H9 (cell line): Measurements from ENCODE around the gene RNF186. TPM values are rescaled to one million over a fixed set of nuclear protein-coding genes. Genes with fewer than 3 reads are reported as not detected.

ENCODE experiments used
- DNase-seq: peaks from one replicate; pipeline ENCODE4 v3.0.0-alpha.2; 2017
- H2AFZ ChIP-seq: one replicate; pipeline ENCODE4 v1.6.1; 2013; ENCODE audit warnings: mild to moderate bottlenecking, low read length, control low read depth, moderate library complexity
- H2AK5ac ChIP-seq: 2 replicates; pipeline ENCODE4 v1.6.1; 2013; ENCODE audit warnings: low read length, control low read depth, mixed read lengths; ENCODE audit not compliant: insufficient read length
- H2BK120ac ChIP-seq: one replicate; pipeline ENCODE4 v1.6.1; 2013; ENCODE audit warnings: low read depth, mild to moderate bottlenecking, low read length, control low read depth, inconsistent platforms; ENCODE audit not compliant: poor library complexity, severe bottlenecking
- H2BK12ac ChIP-seq: 2 replicates; pipeline ENCODE4 v1.6.1; 2013; ENCODE audit warnings: low read length, control low read depth, mixed read lengths, low read depth; ENCODE audit not compliant: insufficient read length
- H2BK15ac ChIP-seq: 2 replicates; pipeline ENCODE4 v1.6.1; 2013; ENCODE audit warnings: low read depth, low read length, control low read depth
- H2BK20ac ChIP-seq: one replicate; pipeline ENCODE4 v1.6.1; 2013; ENCODE audit warnings: low read depth, mild to moderate bottlenecking, low read length, control low read depth, inconsistent platforms; ENCODE audit not compliant: poor library complexity, severe bottlenecking
- H2BK5ac ChIP-seq: 2 replicates; pipeline ENCODE4 v1.6.1; 2013; ENCODE audit warnings: low read length, control low read depth, mixed read lengths; ENCODE audit not compliant: insufficient read length
- H3K14ac ChIP-seq: 2 replicates; pipeline ENCODE4 v1.6.1; 2013; ENCODE audit warnings: low read length, control low read depth; ENCODE audit not compliant: insufficient read depth
- H3K18ac ChIP-seq: 2 replicates; pipeline ENCODE4 v1.6.1; 2013; ENCODE audit warnings: low read depth, mild to moderate bottlenecking, mixed read lengths, low read length, control low read depth; ENCODE audit not compliant: insufficient read length
- H3K23ac ChIP-seq: 2 replicates; pipeline ENCODE4 v1.6.1; 2013; ENCODE audit warnings: low read length, control low read depth, mixed read lengths, low read depth; ENCODE audit not compliant: insufficient read length
- H3K23me2 ChIP-seq: 2 replicates; pipeline ENCODE4 v1.6.1; 2013; ENCODE audit warnings: low read depth, mild to moderate bottlenecking, mixed read lengths, low read length, control low read depth; ENCODE audit not compliant: insufficient read length, poor library complexity, severe bottlenecking
- H3K27ac ChIP-seq: 2 replicates; pipeline ENCODE4 v1.5.1; 2013; ENCODE audit warnings: low read length, control low read depth, mixed read lengths, low read depth; ENCODE audit not compliant: insufficient read length
- H3K27me3 ChIP-seq: 2 replicates; pipeline ENCODE4 v1.6.1; 2013; ENCODE audit warnings: low read length, control low read depth, inconsistent platforms; ENCODE audit not compliant: insufficient read depth
- H3K4ac ChIP-seq: 2 replicates; pipeline ENCODE4 v1.6.1; 2013; ENCODE audit warnings: low read depth, mild to moderate bottlenecking, control low read depth, inconsistent platforms, low read length, moderate library complexity
- H3K4me1 ChIP-seq: 2 replicates; pipeline ENCODE4 v1.6.1; 2013; ENCODE audit warnings: low read length, control low read depth, inconsistent platforms; ENCODE audit not compliant: insufficient read depth
- H3K4me2 ChIP-seq: 2 replicates; pipeline ENCODE4 v1.6.1; 2013; ENCODE audit warnings: low read length, control low read depth, mixed read lengths; ENCODE audit not compliant: insufficient read length, insufficient read depth
- H3K56ac ChIP-seq: 2 replicates; pipeline ENCODE4 v1.6.1; 2013; ENCODE audit warnings: low read depth, mild to moderate bottlenecking, mixed read lengths, low read length, control low read depth; ENCODE audit not compliant: insufficient read length
- H3K79me1 ChIP-seq: 2 replicates; pipeline ENCODE4 v1.6.1; 2013; ENCODE audit warnings: low read depth, mild to moderate bottlenecking, moderate library complexity, low read length, control low read depth, inconsistent platforms; ENCODE audit not compliant: insufficient read depth, poor library complexity, severe bottlenecking
- H3K79me2 ChIP-seq: 2 replicates; pipeline ENCODE4 v1.6.1; 2013; ENCODE audit warnings: low read length, control low read depth, inconsistent platforms; ENCODE audit not compliant: insufficient read depth
- H3K9ac ChIP-seq: 2 replicates; pipeline ENCODE4 v1.6.1; 2013; ENCODE audit warnings: low read length, control low read depth, mixed read lengths; ENCODE audit not compliant: insufficient read length; ENCODE audit errors: extremely low read depth
- H3K9me3 ChIP-seq: one replicate; pipeline ENCODE4 v1.6.1; 2013; ENCODE audit warnings: low read depth, low read length, inconsistent platforms; ENCODE audit not compliant: control insufficient read depth
- H3T11ph ChIP-seq: one replicate; pipeline ENCODE4 v1.6.1; 2013; ENCODE audit warnings: mild to moderate bottlenecking, low read length, control low read depth, inconsistent platforms
- H4K20me1 ChIP-seq: one replicate; pipeline ENCODE4 v1.6.1; 2013; ENCODE audit not compliant: control insufficient read depth, insufficient read length, insufficient read depth
- H4K5ac ChIP-seq: 2 replicates; pipeline ENCODE4 v1.6.1; 2013; ENCODE audit warnings: low read depth, mild to moderate bottlenecking, mixed read lengths, low read length, control low read depth; ENCODE audit not compliant: insufficient read length
- H4K8ac ChIP-seq: replicated peaks from 2 replicates; pipeline ENCODE4 v1.6.1; 2013; ENCODE audit warnings: low read length, control low read depth, mixed read lengths, low read depth; ENCODE audit not compliant: insufficient read length
- H4K91ac ChIP-seq: 2 replicates; pipeline ENCODE4 v1.6.1; 2013; ENCODE audit warnings: low read depth, mild to moderate bottlenecking, moderate library complexity, mixed read lengths, low read length, control low read depth; ENCODE audit not compliant: insufficient read length
- H3K27ac Mint-ChIP-seq, 3 experiments: 2 replicates in 2 of 3; 3 replicates in 1 of 3; pipeline ENCODE4 v1.8.0; 2020 to 2021; ENCODE audit warnings: mixed read lengths in 3 of 3, mild to moderate bottlenecking in 1 of 3, moderate library complexity in 1 of 3
- H3K27me3 Mint-ChIP-seq: 2 replicates; pipeline ENCODE4 v1.8.0; 2021; ENCODE audit warnings: low read depth, mild to moderate bottlenecking, moderate library complexity, mixed read lengths
- H3K36me3 Mint-ChIP-seq, 3 experiments: 2 replicates in 2 of 3; 3 replicates in 1 of 3; pipeline ENCODE4 v1.8.0; 2020 to 2021; ENCODE audit warnings: low read depth in 3 of 3, mixed read lengths in 3 of 3; ENCODE audit not compliant: insufficient read depth in 1 of 3
- H3K4me1 Mint-ChIP-seq, 2 experiments: 2 replicates each; pipeline ENCODE4 v1.8.0; 2020; ENCODE audit warnings: mixed read lengths in 2 of 2
- H3K4me3 Mint-ChIP-seq, 2 experiments: 2 replicates in 1 of 2; 3 replicates in 1 of 2; pipeline ENCODE4 v1.8.0; 2020 to 2021; ENCODE audit warnings: mild to moderate bottlenecking in 2 of 2, mixed read lengths in 2 of 2, moderate library complexity in 1 of 2
- H3K9me3 Mint-ChIP-seq, 2 experiments: 2 replicates in 1 of 2; 3 replicates in 1 of 2; pipeline ENCODE4 v1.8.0; 2020; ENCODE audit warnings: mild to moderate bottlenecking in 2 of 2, mixed read lengths in 2 of 2, moderate library complexity in 1 of 2
- CTCF ChIP-seq: fragments of 200-600 bp; sonication (generic); conservative IDR thresholded peaks from 3 replicates; pipeline ENCODE4 v1.8.0; 2021; ENCODE audit warnings: antibody characterized with exemption, mild to moderate bottlenecking
- WGBS: extraction: QIAGEN DNeasy Blood & Tissue Kit; methylation state at CpG from one replicate; pipeline ENCODE4 v1.1.7; 2013; ENCODE audit warnings: missing lambda C conversion rate, low lambda C conversion rate, mixed read lengths; ENCODE audit not compliant: insufficient read length; ENCODE audit errors: extremely low coverage; 5-methylcytosine and 5-hydroxymethylcytosine counted together
- total RNA-seq: library from RNA; stranded (reverse); gene quantifications from 2 replicates; pipeline ENCODE4 v1.2.1, GENCODE V29; 2021

RNF186 gene
- total RNA-seq, 1 experiment from 2014 or later: not detected

- Histone ChIP-seq H3K27me3 (no peaks in the 10 kb centered on the region; the same call in 1 of the 2 replicates), H2BK5ac (no peak overlapping the region), H3T11ph (no peak overlapping the region), H3K9ac (no peak overlapping the region), H3K18ac (no peak overlapping the region), H3K79me2 (no peaks in the 10 kb centered on the region), H3K79me1 (no peaks in the 10 kb centered on the region), H3K4me1 (peaks cover 11% of the 10 kb centered on the region; the same call in 1 of the 2 replicates), H3K4me2 (no peak overlapping the region), H3K23ac (no peak overlapping the region), H3K27ac (no peak overlapping the region), H3K56ac (no peak overlapping the region), H3K14ac (no peak overlapping the region; the same call in 1 of the 2 replicates), H2AK5ac (no peak overlapping the region), H4K20me1 (no peaks in the 10 kb centered on the region), H4K8ac (no peak overlapping the region), H2BK15ac (no peak overlapping the region), H2BK120ac (no peak overlapping the region), H4K5ac (no peak overlapping the region), H3K9me3 (no peaks in the 10 kb centered on the region), H3K23me2 (no peaks in the 10 kb centered on the region), H2BK20ac (no peak overlapping the region), H4K91ac (no peak overlapping the region), H2BK12ac (no peak overlapping the region), H2AFZ (no peak overlapping the region), H3K4ac (no peak overlapping the region)
- Mint-ChIP-seq H3K4me1 (peaks cover 40 to 49% of the 10 kb centered on the region in 2 experiments), H3K4me3 (no peak overlapping the region), H3K9me3 (no peaks in the 10 kb centered on the region), H3K27me3 (peaks cover 10% of the 10 kb centered on the region), H3K27ac (peak overlapping the region in 2 of 3 experiments; percentile 3 to 26; a peak in 1 of 7 replicates), H3K36me3 (no peaks in the 10 kb centered on the region)
- no peak for TF ChIP-seq CTCF
- WGBS: no CpG with 5 or more reads among the region's 5 CpGs
- no peak for DNase-seq
Observed at GRCh38 chr1:19819701-19820100, 4.6 kb upstream of the RNF186 start.
